IMR-90 (cell line): ENCODE results near the gene YPEL3. TPM values are rescaled to one million over a fixed set of nuclear protein-coding genes. Genes with fewer than 3 reads are reported as not detected.
A peak's percentile ranks its signal among the peaks of the same experiment; 100 is the strongest.

Experiments used
- ATAC-seq: fragments of 200-7000 bp; cut with Tn5 transposase; 2 replicates; pipeline ENCODE4 v1.9.1; 2020; ENCODE audit warnings: low read depth, mild to moderate bottlenecking, moderate library complexity
- BruUV-seq: library from RNA; stranded (reverse); fragments of 400-500 nt; replicated peaks from 2 replicates; lab custom pipeline; 2021; lab: Mats Ljungman, UMichigan
- CTCF ChIA-PET: fragments of 300-600 bp; formaldehyde crosslinking; extraction: SDS; loops from one replicate; lab custom pipeline; 2021; ENCODE audit warnings: antibody characterized with exemption; lab: Yijun Ruan, JAX
- POLR2A ChIA-PET: fragments of 300-600 bp; sonication (Branson Sonifier 250); formaldehyde crosslinking; loops from one replicate; lab custom pipeline; 2022; ENCODE audit warnings: antibody characterized with exemption; ENCODE audit not compliant: unreplicated experiment; lab: Charles Lee
- DNase-seq: peaks from one replicate; pipeline ENCODE4 v3.0.0; 2013
- H2AFZ ChIP-seq: replicated peaks from 2 replicates; pipeline ENCODE3; 2013; ENCODE audit warnings: low read length, mild to moderate bottlenecking; ENCODE audit not compliant: poor library complexity
- H2AK5ac ChIP-seq: 2 replicates; pipeline ENCODE4 v1.6.1; 2013; ENCODE audit warnings: low read depth, low read length, inconsistent platforms
- H2AK9ac ChIP-seq: replicated peaks from 2 replicates; pipeline ENCODE3; 2013; ENCODE audit warnings: mild to moderate bottlenecking, low read depth, low read length, moderate library complexity; ENCODE audit not compliant: poor library complexity
- H2BK120ac ChIP-seq: 2 replicates; pipeline ENCODE4 v1.6.1; 2013; ENCODE audit warnings: low read depth, low read length, inconsistent platforms
- H2BK15ac ChIP-seq: 3 replicates; pipeline ENCODE4 v1.6.1; 2013; ENCODE audit warnings: low read depth, low read length, inconsistent platforms
- H2BK20ac ChIP-seq: 2 replicates; pipeline ENCODE4 v1.6.1; 2013; ENCODE audit warnings: low read depth, mild to moderate bottlenecking, inconsistent platforms, low read length, moderate library complexity
- H2BK5ac ChIP-seq: 2 replicates; pipeline ENCODE4 v1.6.1; 2013; ENCODE audit warnings: mild to moderate bottlenecking, low read depth, low read length, inconsistent platforms; ENCODE audit not compliant: poor library complexity, severe bottlenecking
- H3K14ac ChIP-seq: replicated peaks from 2 replicates; pipeline ENCODE4 v1.6.1; 2013; ENCODE audit warnings: low read depth, low read length, inconsistent platforms
- H3K18ac ChIP-seq: 2 replicates; pipeline ENCODE4 v1.6.1; 2013; ENCODE audit warnings: low read depth, low read length, control low read depth
- H3K23ac ChIP-seq: 2 replicates; pipeline ENCODE4 v1.6.1; 2013; ENCODE audit warnings: low read depth, low read length, inconsistent platforms
- H3K27ac ChIP-seq: 2 replicates; pipeline ENCODE4 v1.5.1; 2013; ENCODE audit warnings: mild to moderate bottlenecking, control low read depth, low read length; ENCODE audit not compliant: insufficient read depth
- H3K27me3 ChIP-seq: 2 replicates; pipeline ENCODE4 v1.6.1; 2013; ENCODE audit warnings: low read length; ENCODE audit not compliant: control insufficient read depth, insufficient read depth
- H3K36me3 ChIP-seq: 2 replicates; pipeline ENCODE4 v1.6.1; 2013; ENCODE audit warnings: low read length, mixed read lengths; ENCODE audit not compliant: control insufficient read depth, insufficient read depth
- H3K4ac ChIP-seq: 2 replicates; pipeline ENCODE4 v1.6.1; 2013; ENCODE audit warnings: low read depth, low read length, inconsistent platforms
- H3K4me1 ChIP-seq: 2 replicates; pipeline ENCODE4 v1.6.1; 2013; ENCODE audit warnings: low read length, mixed read lengths; ENCODE audit not compliant: control insufficient read depth, insufficient read depth
- H3K4me2 ChIP-seq: 2 replicates; pipeline ENCODE4 v1.6.1; 2013; ENCODE audit warnings: low read depth, mild to moderate bottlenecking, control low read depth, low read length, moderate library complexity
- H3K4me3 ChIP-seq: 2 replicates; pipeline ENCODE4 v1.5.1; 2013; ENCODE audit warnings: low read depth, mild to moderate bottlenecking, control low read depth, low read length, moderate library complexity; ENCODE audit not compliant: insufficient read depth
- H3K56ac ChIP-seq: 2 replicates; pipeline ENCODE4 v1.6.1; 2013; ENCODE audit warnings: low read length, inconsistent platforms; ENCODE audit not compliant: insufficient read depth; ENCODE audit errors: extremely low read depth
- H3K79me1 ChIP-seq, 2 experiments: 2 replicates each; pipeline ENCODE4 v1.6.1; 2013; ENCODE audit warnings: low read length in 2 of 2, inconsistent platforms in 1 of 2, low read depth in 1 of 2
- H3K9ac ChIP-seq: 2 replicates; pipeline ENCODE4 v1.6.1; 2013; ENCODE audit warnings: low read depth, low read length, control low read depth
- H3K9me1 ChIP-seq: 2 replicates; pipeline ENCODE4 v1.6.1; 2013; ENCODE audit warnings: low read length, inconsistent platforms; ENCODE audit not compliant: insufficient read depth
- H3K9me3 ChIP-seq: 2 replicates; pipeline ENCODE4 v1.6.1; 2013; ENCODE audit warnings: low read length; ENCODE audit not compliant: control insufficient read depth, insufficient read depth
- H4K20me1 ChIP-seq: 2 replicates; pipeline ENCODE4 v1.6.1; 2013; ENCODE audit warnings: low read length, inconsistent platforms; ENCODE audit not compliant: insufficient read depth
- H4K5ac ChIP-seq: 2 replicates; pipeline ENCODE4 v1.6.1; 2013; ENCODE audit warnings: mild to moderate bottlenecking, low read depth, low read length, control low read depth
- H4K8ac ChIP-seq, 2 experiments: 2 replicates each; pipeline ENCODE4 v1.6.1; 2013; ENCODE audit warnings: low read depth in 2 of 2, low read length in 2 of 2, control low read depth in 1 of 2, inconsistent platforms in 1 of 2
- H4K91ac ChIP-seq: 2 replicates; pipeline ENCODE4 v1.6.1; 2013; ENCODE audit warnings: low read depth, low read length, inconsistent platforms; ENCODE audit not compliant: insufficient read depth
- MXI1 ChIP-seq: IDR thresholded peaks from 2 replicates; pipeline ENCODE4 v1.6.1; 2012; ENCODE audit warnings: low read depth, mild to moderate bottlenecking, low read length, moderate library complexity, borderline replicate concordance
- WGBS, 2 experiments: methylation state at CpG; one replicate each; pipeline versions ENCODE4 v1.1.5 to v1.1.7; 2013; ENCODE audit warnings: missing lambda C conversion rate in 2 of 2; ENCODE audit not compliant: insufficient read length in 1 of 2; ENCODE audit errors: extremely low coverage in 2 of 2; 5-methylcytosine and 5-hydroxymethylcytosine counted together
- dilution Hi-C: fragments of 300-500 bp; cut with HindIII; formaldehyde crosslinking; loops from one replicate; pipeline ENCODE4 v1.14.3; 2018; ENCODE audit warnings: low sequenced_read_pairs; ENCODE audit not compliant: unreplicated experiment
- in situ Hi-C: fragments of 300-500 bp; cut with MboI; formaldehyde crosslinking; loops from 3 replicates; pipeline ENCODE4 v1.14.3; 2019; ENCODE audit warnings: low sequenced_read_pairs, inconsistent platforms, mixed read lengths
- intact Hi-C: fragments of 100-400 bp; cut with micrococcal nuclease; formaldehyde crosslinking; loops from 2 replicates; pipeline ENCODE4 v1.10.0; 2022
- polyA plus RNA-seq, 3 experiments: library from polyadenylated mRNA; depleted of rRNA; stranded (reverse); fragments of >200 nt; gene quantifications; 2 replicates each; pipeline ENCODE4 v1.2.3, GENCODE V29; 2012; ENCODE audit warnings: low replicate concordance in 1 of 3
- total RNA-seq: library from RNA; depleted of rRNA; stranded (reverse); fragments of >200 nt; gene quantifications from 2 replicates; pipeline ENCODE4 v1.2.3, GENCODE V29; 2012

YPEL3 gene
- total and polyA plus RNA-seq, 2 of the 4 experiments (the other 2 are of a cell fraction), result 1.1 to 25.6 TPM

DNA sequence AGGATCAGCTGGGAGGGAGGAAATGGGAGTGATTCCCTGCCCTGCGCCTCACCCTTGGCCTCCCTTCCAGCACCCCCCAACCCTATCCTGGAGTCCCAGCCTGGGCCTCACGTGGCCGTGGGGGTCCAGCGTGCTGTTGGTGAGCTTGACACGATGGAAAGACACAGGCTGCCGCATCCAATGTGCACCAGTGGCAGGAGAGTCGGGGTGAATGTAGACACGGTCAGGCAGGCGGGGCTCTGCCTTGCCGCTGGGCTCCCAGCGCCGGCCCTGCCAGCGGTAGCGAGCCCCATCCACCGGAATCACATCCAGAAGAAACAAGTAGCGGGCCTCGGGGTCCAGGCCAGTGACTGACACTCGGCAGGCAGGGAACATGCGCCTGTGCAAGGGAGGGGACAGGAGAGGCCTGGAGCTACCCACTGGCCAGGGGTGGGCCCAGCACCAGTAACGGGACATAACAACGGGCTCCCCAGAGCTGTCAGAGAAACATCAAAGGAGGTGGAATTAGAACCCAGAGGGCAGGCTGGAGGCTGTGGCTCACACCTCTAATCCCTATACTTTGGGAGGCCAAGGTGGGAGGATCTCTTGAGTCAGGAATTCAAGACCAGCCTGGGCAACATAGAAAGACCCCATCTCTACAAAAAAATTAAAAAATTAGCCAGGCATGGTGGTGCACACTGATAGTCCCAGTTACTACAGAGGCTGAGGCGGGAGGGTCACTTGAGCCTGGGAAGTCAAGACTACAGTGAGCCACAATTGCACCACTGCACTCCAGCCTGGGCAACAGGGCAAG lies 7.0 kb downstream of the YPEL3 start:
- Histone ChIP-seq H3K4ac (no peak overlapping the region), H3K4me2 (no peak overlapping the region), H2BK15ac (no peak overlapping the region), H2AK9ac (no peak overlapping the region), H3K56ac (no peak overlapping the region), H3K4me3 (no peak overlapping the region), H3K18ac (no peak overlapping the region), H3K4me1 (peaks cover 3% of the 10 kb centered on the region; the same call in 1 of the 2 replicates), H3K27me3 (no peaks in the 10 kb centered on the region), H3K79me1 (peaks cover 0 to 4% of the 10 kb centered on the region in 2 experiments; a peak in 2 of 4 replicates), H4K91ac (no peak overlapping the region), H3K9ac (no peak overlapping the region), H4K5ac (no peak overlapping the region), H4K20me1 (peaks cover 6% of the 10 kb centered on the region), H3K14ac (no peak overlapping the region), H3K36me3 (peaks cover 23% of the 10 kb centered on the region), H2AFZ (peak overlapping the region; percentile 46), H2BK5ac (no peak overlapping the region), H2AK5ac (peak overlapping the region; percentile 51), H3K9me1 (no peaks in the 10 kb centered on the region), H2BK120ac (no peak overlapping the region), H4K8ac (no peak overlapping the region), H3K23ac (no peak overlapping the region), H3K27ac (no peak overlapping the region), H2BK20ac (no peak overlapping the region), H3K9me3 (no peaks in the 10 kb centered on the region)
- intact Hi-C loops (no loop called here), in situ Hi-C loops (no loop called here), dilution Hi-C loops (no loop called here)
- WGBS, 2 experiments, result 73% methylated on average over 4 of the region's 22 CpGs; no CpG with 5 or more reads in 1 of the 2 experiments
- DNase-seq (no peak), ATAC-seq (no peak)
- BruUV-seq, result no TSS peak
- TF ChIP-seq MXI1, result no peak
- POLR2A ChIA-PET, result no interaction called here
- CTCF ChIA-PET, result no interaction called here
